SK-N-MC (cell line): Measurements from ENCODE around the gene ANLN.
"Not testable (repeated sequence)": the region's sequence is repeated elsewhere in the genome, so short reads cannot be mapped to it uniquely, and the experiment has no call there.

Experiments
- DNase-seq: peaks from one replicate; pipeline ENCODE4 v3.0.0-alpha.2; 2011; ENCODE audit warnings: low read depth, low spot score
- H3K27ac ChIP-seq: fragments of 200-600 bp; sonication (generic); 2 replicates; pipeline ENCODE4 v1.5.1; 2016; ENCODE audit warnings: mixed run types
- H3K36me3 ChIP-seq: fragments of 200-600 bp; sonication (generic); 2 replicates; pipeline ENCODE4 v1.6.1; 2017; ENCODE audit warnings: antibody characterized with exemption, low read length, mixed read lengths; ENCODE audit not compliant: insufficient read depth
- H3K4me3 ChIP-seq: fragments of 200-600 bp; sonication (generic); 2 replicates; pipeline ENCODE4 v1.5.1; 2016
- H3K9ac ChIP-seq: fragments of 200-600 bp; sonication (generic); 2 replicates; pipeline ENCODE4 v1.8.0; 2017; ENCODE audit warnings: mixed run types, mixed read lengths; ENCODE audit not compliant: insufficient read length
- H3K9me3 ChIP-seq: fragments of 200-600 bp; sonication (generic); 2 replicates; pipeline ENCODE4 v1.6.1; 2017; ENCODE audit warnings: low read depth, mild to moderate bottlenecking, antibody characterized with exemption, low read length, moderate library complexity, mixed read lengths
- EZH2 ChIP-seq: fragments of 200-600 bp; sonication (generic); IDR thresholded peaks from one replicate; pipeline ENCODE4 v1.6.1; 2017; ENCODE audit warnings: antibody characterized with exemption
- FOXP2 ChIP-seq: optimal IDR thresholded peaks from 2 replicates; pipeline ENCODE3; 2011; ENCODE audit warnings: mild to moderate bottlenecking, moderate library complexity; ENCODE audit not compliant: insufficient read depth; ENCODE audit errors: extremely low read length, control extremely low read depth
- POLR2AphosphoS5 ChIP-seq: IDR thresholded peaks from 2 replicates; pipeline ENCODE4 v1.6.1; 2012; ENCODE audit warnings: mild to moderate bottlenecking, low read depth, low read length, borderline replicate concordance

Gene ANLN

DNA sequence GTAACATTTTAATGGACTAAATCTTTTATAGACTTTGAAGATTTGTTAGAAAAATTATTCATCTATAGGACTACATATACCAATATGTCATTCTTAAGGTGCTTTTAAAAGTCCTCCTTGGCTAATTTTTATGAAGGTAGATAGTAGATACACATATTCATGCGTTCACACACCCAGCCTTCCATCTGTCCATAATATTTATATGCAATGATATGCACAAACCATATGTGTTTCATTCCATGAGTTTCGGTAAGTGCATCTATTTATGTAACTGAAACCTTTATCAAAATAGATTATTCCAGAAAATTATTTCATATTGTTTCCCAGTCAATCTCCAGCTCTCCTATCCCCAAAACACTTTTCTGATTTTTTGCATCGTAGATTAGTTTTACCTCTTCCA is 101.7 kb downstream of the ANLN start:
- no peak overlapping the region for H3K9ac ChIP-seq
- no peak for DNase-seq
- no peak for TF ChIP-seq EZH2
- TF ChIP-seq FOXP2, result no peak
- no peak for TF ChIP-seq POLR2AphosphoS5

GRCh38 chr7:36496576-36496975 is 106.9 kb downstream of the ANLN start:
- no peak for TF ChIP-seq POLR2AphosphoS5
- no peak for TF ChIP-seq EZH2
- no peak for TF ChIP-seq FOXP2
- no peaks in the 10 kb centered on the region for H3K36me3 ChIP-seq
- H3K4me3 ChIP-seq, result no peak overlapping the region
- no peak for DNase-seq
- H3K27ac ChIP-seq, result no peak overlapping the region
- H3K9ac ChIP-seq, result no peak overlapping the region
- H3K9me3 ChIP-seq, result no peaks in the 10 kb centered on the region

More for the DNA sequence above, 101.7 kb downstream of the ANLN start:
- Histone ChIP-seq H3K9me3 (no peaks in the 10 kb centered on the region), H3K36me3 (no peaks in the 10 kb centered on the region), H3K4me3 (no peak overlapping the region), H3K27ac (no peak overlapping the region)

DNA sequence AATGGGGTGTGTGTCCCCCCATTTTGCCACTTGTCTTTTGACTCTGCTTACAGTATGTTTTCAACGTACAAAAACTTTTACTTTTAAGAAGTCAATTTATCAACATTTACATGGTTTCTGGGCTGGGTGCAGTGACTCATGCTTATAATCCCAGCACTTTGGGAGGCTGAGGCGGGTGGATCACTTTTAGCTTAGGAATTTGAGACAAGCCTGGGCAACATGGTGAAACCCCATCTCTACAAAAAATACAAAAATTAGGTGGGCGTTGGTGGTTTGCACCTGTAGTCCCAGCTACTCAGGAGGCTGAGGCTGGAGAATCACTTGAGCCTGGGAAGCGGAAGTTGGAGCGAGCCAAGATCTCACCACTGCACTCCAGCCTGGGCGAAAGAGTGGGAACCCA is 107.5 kb downstream of the ANLN start:
- DNase-seq, H3K4me3 ChIP-seq, H3K9me3 ChIP-seq, H3K36me3 ChIP-seq, H3K9ac ChIP-seq, H3K27ac ChIP-seq: not testable (repeated sequence)

DNA sequence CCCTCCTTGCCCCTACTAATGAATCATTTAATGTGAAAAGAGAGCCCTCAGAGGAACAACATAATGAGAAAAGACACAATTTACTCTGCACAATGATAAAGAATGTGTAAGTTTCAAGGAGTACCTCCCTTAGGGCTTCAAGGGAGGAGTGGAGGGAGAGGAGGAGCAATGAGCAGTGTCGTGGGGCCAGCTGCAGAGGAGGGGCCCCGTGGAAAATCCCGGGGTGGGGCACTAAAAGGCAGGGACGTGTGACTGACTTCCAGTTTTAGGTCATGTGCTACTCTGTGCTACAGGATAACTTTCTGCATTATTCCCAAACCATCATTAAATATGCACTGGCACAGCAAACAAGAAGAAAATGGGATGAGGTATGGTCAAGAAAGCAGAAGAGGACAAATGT is 108.1 kb downstream of the ANLN start:
- H3K9ac ChIP-seq, result no peak overlapping the region
- no peak for TF ChIP-seq POLR2AphosphoS5
- no peak for TF ChIP-seq FOXP2
- TF ChIP-seq EZH2, result no peak
- no peak overlapping the region for H3K4me3 ChIP-seq
- no peak overlapping the region for H3K27ac ChIP-seq
- no peak for DNase-seq
- no peaks in the 10 kb centered on the region for H3K9me3 ChIP-seq
- H3K36me3 ChIP-seq, result no peaks in the 10 kb centered on the region
